ENCODE data around the gene PCDH15.

GRCh38 chr10:54130394-54130793 is 670.6 kb downstream of the PCDH15 start:
- TF ChIP-seq CTCF (IDR thresholded peaks at IDR 0.05) = no peak
- no peak for TF ChIP-seq POLR2A (IDR thresholded peaks at IDR 0.05)

Data from esophagus squamous epithelium (tissue), 4 donors.